ENCODE results near the gene NRAS.

DNA sequence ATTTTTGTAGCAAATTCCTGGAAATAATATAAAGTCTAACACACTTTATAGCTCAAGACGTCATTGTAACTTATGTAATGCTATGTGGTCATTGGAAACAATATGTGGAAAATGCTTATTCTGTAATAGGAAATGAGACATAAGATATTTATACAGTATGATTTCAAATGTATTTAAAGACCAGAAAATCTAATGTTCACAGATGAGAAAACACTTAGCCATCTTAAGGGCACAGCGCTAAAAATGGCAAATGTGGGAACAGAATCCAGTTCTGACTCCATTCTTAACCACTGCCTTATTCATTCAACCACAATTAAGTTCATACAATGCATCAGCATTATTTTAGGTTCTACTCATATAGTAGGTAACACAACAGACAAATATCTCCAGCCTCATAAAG lies 28.7 kb upstream of the NRAS start:
- TF ChIP-seq, protein P1, sequence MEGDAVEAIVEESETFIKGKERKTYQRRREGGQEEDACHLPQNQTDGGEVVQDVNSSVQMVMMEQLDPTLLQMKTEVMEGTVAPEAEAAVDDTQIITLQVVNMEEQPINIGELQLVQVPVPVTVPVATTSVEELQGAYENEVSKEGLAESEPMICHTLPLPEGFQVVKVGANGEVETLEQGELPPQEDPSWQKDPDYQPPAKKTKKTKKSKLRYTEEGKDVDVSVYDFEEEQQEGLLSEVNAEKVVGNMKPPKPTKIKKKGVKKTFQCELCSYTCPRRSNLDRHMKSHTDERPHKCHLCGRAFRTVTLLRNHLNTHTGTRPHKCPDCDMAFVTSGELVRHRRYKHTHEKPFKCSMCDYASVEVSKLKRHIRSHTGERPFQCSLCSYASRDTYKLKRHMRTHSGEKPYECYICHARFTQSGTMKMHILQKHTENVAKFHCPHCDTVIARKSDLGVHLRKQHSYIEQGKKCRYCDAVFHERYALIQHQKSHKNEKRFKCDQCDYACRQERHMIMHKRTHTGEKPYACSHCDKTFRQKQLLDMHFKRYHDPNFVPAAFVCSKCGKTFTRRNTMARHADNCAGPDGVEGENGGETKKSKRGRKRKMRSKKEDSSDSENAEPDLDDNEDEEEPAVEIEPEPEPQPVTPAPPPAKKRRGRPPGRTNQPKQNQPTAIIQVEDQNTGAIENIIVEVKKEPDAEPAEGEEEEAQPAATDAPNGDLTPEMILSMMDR (IDR thresholded peaks at IDR 0.05): no peak
- TF ChIP-seq POLR2A (IDR thresholded peaks at IDR 0.05): no peak

Data from body of pancreas (tissue), 4 donors.